IPS-NIHi7 (cell line): ENCODE measurements around the gene TRIM7.
"Not testable (repeated sequence)": the region's sequence is repeated elsewhere in the genome, so short reads cannot be mapped to it uniquely, and the experiment has no call there.

ENCODE experiments used
- DNase-seq: peaks from one replicate; pipeline ENCODE4 v3.0.0; 2012; ENCODE audit warnings: mixed read lengths; ENCODE audit errors: extremely low spot score

Gene TRIM7

DNA sequence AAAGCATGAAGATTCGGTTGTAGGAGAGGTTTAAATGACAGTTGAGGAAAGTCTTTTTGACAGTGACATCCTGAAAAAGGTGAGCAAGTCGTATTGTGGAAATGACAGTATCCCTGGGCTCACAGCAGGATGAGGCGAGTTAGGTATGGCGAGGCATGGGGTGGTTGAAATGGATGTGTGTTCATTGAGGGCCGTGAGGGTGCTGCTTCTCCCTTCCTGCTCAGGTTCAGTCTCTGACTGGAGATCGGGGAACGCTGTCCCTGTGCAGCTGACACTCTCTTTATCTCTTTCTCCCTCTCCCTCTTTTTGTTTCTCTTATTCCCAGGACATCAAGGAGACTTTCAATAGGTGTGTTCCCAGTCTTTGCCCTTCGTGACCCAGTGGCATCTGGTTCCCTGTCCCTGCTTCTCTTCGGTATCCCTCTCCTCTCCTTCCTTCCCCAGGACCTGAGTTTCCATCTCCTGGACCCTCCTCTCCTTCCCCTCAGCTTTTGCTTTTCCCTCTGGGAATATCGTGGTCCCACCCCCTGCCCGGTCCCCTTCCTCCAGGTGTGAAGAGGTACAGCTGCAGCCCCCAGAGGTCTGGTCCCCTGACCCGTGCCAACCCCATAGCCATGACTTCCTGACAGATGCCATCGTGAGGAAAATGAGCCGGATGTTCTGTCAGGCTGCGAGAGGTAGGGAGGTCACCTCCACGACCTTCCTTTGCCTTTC lies 28.2 kb upstream of the TRIM7 start:
- DNase-seq = no peak

- no peak for DNase-seq
These were observed 27.6 kb upstream of the TRIM7 start for GRCh38 chr5:181232593-181232992.

- DNase-seq = no peak
These were observed 26.4 kb upstream of the TRIM7 start for GRCh38 chr5:181231432-181231831.

DNA sequence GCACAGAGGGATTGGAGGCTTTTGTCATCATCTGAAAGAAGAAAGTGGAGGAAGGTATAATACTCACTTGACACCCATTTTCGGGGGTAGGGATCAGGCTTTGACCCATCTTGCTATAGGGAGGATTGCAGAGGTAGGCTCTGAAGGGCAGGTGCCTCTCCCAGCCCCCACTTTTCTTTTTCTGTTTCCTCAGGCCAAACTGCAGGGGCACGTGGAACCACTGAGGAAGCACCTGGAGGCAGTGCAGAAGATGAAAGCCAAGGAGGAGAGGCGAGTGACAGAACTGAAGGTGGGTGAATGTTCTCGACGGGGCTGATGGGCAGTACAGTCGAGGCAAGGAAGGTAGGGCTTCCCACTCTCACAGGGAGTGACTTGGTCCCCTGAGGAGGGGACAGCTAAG lies 25.6 kb upstream of the TRIM7 start:
- DNase-seq = no peak

GRCh38 chr5:181229996-181230395 lies 25.0 kb upstream of the TRIM7 start:
- DNase-seq = no peak

GRCh38 chr5:181224390-181225229 lies 19.6 kb upstream of the TRIM7 start:
- DNase-seq = no peak

- DNase-seq = peak; percentile 78
These were observed 18.9 kb upstream of the TRIM7 start for GRCh38 chr5:181223729-181224389.

DNA sequence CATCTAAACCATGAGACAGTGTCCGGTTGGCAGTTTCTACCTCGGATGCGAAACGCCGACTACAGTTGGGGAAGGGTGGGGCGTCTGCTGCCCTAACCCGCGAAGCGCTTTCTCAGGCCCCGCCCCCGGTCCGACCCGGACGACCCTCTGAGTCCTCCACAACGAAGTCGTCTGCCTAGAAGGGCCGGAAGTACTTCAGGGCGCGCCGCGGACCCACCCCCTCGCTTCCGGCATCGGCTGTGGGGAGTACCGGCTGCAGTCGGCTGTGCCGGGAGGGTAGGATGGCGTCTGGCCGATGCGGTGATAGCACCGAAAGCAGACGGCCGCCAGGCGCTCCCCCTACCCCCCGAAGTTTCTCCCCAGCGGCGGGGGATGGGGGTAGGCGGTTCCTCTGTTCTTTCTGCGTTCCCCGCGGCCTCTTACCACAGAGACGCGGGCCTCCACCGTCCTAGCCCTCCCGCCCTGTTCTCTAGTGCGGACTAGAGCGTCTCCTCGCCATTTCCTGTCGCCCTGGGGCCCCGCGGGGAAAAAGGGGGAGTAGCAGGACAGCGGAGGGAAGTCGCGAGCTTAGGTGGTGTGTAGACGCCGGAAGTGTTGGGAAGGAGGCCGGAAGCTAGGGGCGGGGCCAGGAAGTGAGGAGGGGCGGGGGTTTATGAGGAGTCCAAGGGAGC lies 18.2 kb upstream of the TRIM7 start, which contains the start of gene TRIM41:
Gene TRIM41 (plus strand): TSS at position 224 of the 671 bp plus-strand sequence. CDS start 719 bp downstream, outside the sequence.
- DNase-seq = peak; percentile 82

- no peak for DNase-seq
These were observed 17.6 kb upstream of the TRIM7 start for GRCh38 chr5:181222630-181223057.

GRCh38 chr5:181221792-181222629 lies 17.0 kb upstream of the TRIM7 start:
- peak; percentile 61 for DNase-seq

DNA sequence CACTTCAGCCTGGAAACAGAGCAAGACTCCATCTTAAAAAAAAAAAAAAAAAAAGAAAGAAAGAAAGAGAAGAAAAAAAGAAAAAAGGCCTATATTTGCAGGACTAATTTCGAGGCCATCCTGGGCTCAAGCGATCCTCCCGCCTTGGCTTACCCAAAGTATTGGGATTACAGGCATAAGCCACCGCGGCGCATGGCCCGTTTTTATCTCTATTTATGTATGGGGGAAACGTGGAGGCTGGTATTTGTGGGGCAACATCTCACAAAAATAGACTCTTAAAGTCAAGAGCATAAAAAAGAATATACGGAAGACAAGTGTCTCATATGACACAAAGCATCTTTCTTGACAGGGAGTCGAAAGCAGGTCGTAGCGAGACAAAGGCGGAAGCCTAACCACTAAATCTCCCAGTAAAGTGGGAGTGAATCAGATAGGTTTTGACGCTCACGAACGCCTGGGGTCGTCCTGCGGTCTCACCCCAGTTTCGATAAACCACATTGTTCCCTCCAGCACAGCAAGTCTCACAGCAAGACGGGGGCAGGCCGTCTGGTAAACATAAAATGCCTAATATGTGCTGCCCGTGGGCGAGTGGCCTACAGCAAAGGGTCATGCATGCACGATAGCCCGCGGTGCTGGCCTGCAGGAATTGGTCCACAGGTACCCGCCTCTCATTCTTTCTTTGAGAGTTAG lies 16.3 kb upstream of the TRIM7 start:
- no peak for DNase-seq

GRCh38 chr5:181220178-181220515 lies 15.2 kb upstream of the TRIM7 start:
- DNase-seq = no peak

GRCh38 chr5:181219262-181220177 lies 14.5 kb upstream of the TRIM7 start:
- DNase-seq = no peak

- DNase-seq = no peak
These were observed 13.8 kb upstream of the TRIM7 start for GRCh38 chr5:181218795-181219124.

DNA sequence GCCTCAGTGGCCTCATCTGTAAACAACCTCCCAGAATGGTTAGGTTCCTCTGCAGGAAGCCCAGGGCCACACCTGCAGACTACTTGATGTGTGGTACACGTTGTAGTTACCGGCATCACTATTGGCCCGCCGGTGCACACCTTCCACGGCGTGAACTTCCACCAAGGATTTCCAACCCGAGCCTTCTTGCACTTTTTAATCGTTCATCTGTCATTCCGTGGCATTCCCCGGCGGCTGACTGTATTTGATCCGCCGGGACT lies 12.7 kb upstream of the TRIM7 start:
- DNase-seq = no peak

DNA sequence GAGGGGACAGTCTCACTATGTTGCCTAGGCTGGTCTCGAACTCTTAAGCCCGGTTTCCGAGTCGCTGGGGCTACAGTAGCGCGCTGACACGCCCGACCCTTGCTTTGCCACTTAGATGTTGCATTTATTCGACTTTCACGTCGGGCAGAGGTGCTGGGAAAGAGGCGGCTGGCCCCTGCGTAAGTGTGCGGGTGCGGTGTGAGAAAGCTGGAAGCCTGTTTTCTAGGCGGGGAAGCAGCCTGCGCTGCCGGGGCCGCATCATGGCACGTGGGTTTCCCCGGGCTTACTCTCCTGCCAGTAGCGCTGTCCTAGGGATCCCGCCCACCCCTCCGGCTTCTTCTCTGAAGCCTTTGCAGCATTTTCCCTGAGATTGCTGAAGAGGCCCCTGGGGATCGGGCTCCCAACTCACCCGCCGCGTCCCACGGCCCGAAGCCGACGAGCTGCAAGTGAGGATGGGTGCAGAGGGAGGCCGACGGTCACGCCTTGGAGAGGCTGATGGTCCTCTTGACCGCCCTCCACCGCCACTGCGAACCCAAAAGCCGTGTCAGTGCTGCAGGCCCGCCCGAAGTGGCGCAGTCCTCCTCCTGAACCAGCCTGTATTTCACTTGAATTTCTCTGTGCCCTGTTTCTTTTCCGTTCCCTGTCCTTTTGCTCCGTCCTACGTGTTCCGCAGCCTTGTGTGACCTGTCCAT lies 12.3 kb upstream of the TRIM7 start:
- no peak for DNase-seq

GRCh38 chr5:181215997-181216989 lies 11.3 kb upstream of the TRIM7 start:
- no peak for DNase-seq

DNA sequence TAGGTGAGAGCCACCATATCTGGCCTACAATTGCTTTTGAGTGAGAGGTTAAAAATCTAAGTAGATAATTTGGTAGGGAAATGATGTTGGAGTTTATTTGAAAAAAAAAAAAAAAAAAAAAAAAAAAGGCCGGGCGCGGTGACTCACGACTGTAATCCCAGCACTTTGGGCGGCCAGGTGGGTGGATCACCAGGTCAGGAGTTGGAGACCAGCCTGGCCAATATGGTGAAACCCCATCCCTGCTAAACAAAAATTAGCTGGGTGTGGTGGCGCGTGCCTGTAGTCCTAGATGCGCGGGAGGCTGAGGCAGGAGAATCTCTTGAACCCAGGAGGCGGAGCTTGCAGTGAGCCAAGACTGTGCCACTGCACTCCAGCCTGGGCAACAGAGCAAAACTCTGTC lies 9.3 kb upstream of the TRIM7 start:
- DNase-seq = not testable (repeated sequence)
